PFSK-1 (cell line): ENCODE measurements around the gene GABBR2.

ENCODE experiments used
- POLR2AphosphoS5 ChIP-seq: IDR thresholded peaks from 2 replicates; pipeline ENCODE4 v1.6.1; 2012; ENCODE audit warnings: low read depth, mild to moderate bottlenecking, control low read depth, low read length, moderate library complexity
- SIN3A ChIP-seq: IDR thresholded peaks from 2 replicates; pipeline ENCODE4 v1.6.1; 2012; ENCODE audit warnings: mild to moderate bottlenecking, low read length, moderate library complexity, borderline replicate concordance; ENCODE audit not compliant: insufficient read depth
- TAF1 ChIP-seq: IDR thresholded peaks from 2 replicates; pipeline ENCODE4 v1.6.1; 2012; ENCODE audit warnings: low read length, control low read depth, borderline replicate concordance; ENCODE audit not compliant: insufficient read depth
- TF ChIP-seq, protein P1 (sequence below), 2 experiments: IDR thresholded peaks; 2 replicates each; pipeline versions ENCODE4 v1.6.1 to v1.8.0; 2011 to 2012; ENCODE audit warnings: low read depth in 2 of 2, low read length in 2 of 2, control low read depth in 1 of 2, inconsistent platforms in 1 of 2, mild to moderate bottlenecking in 1 of 2, moderate library complexity in 1 of 2; ENCODE audit not compliant: insufficient read depth in 1 of 2

DNA sequence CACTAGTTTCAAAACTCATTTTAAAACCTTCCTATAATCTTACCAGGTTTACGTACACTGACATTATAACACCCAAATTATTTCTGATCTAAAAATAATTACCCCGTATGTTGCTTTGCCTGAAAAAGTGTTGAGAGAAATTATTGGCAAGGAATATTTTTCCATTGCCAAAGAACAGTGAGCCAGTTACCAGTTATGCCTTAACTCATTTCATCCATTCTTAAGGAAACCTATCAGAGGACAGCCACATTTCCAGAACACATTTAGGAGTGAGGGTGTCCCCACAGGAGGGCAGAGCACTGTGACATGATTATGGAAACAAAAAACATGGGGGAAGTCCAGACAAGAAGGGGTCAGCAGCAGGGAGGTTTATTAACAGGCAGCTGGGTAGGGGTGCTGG lies 52.2 kb downstream of the GABBR2 start:
- TF ChIP-seq TAF1 (no peak), POLR2AphosphoS5 (no peak), SIN3A (no peak)
- TF ChIP-seq, protein P1, sequence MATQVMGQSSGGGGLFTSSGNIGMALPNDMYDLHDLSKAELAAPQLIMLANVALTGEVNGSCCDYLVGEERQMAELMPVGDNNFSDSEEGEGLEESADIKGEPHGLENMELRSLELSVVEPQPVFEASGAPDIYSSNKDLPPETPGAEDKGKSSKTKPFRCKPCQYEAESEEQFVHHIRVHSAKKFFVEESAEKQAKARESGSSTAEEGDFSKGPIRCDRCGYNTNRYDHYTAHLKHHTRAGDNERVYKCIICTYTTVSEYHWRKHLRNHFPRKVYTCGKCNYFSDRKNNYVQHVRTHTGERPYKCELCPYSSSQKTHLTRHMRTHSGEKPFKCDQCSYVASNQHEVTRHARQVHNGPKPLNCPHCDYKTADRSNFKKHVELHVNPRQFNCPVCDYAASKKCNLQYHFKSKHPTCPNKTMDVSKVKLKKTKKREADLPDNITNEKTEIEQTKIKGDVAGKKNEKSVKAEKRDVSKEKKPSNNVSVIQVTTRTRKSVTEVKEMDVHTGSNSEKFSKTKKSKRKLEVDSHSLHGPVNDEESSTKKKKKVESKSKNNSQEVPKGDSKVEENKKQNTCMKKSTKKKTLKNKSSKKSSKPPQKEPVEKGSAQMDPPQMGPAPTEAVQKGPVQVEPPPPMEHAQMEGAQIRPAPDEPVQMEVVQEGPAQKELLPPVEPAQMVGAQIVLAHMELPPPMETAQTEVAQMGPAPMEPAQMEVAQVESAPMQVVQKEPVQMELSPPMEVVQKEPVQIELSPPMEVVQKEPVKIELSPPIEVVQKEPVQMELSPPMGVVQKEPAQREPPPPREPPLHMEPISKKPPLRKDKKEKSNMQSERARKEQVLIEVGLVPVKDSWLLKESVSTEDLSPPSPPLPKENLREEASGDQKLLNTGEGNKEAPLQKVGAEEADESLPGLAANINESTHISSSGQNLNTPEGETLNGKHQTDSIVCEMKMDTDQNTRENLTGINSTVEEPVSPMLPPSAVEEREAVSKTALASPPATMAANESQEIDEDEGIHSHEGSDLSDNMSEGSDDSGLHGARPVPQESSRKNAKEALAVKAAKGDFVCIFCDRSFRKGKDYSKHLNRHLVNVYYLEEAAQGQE (IDR thresholded peaks at IDR 0.05; ENCODE audit: insufficient read depth in 1 of 2, low read depth in 2 of 2, low read length in 2 of 2), result no peak
